Neural cell (in vitro differentiated cells): ENCODE measurements around the gene DAPK2. TPM values are rescaled to one million over a fixed set of nuclear protein-coding genes. Genes with fewer than 3 reads are reported as not detected.

ENCODE experiments used
- H2AFZ ChIP-seq: fragments of 200-600, 300-800 bp; sonication (generic), shearing (Covaris generic); 2 replicates; pipeline ENCODE4 v1.6.0; 2014; ENCODE audit warnings: low read depth, mild to moderate bottlenecking, antibody characterized with exemption, low read length, moderate library complexity
- H3F3A ChIP-seq: fragments of 200-600 bp; shearing (Covaris generic); 2 replicates; pipeline ENCODE4 v1.6.1; 2016; ENCODE audit warnings: mild to moderate bottlenecking, moderate library complexity, mixed read lengths, antibody characterized with exemption, low read length; ENCODE audit not compliant: insufficient read depth, poor library complexity, severe bottlenecking
- H3K27ac ChIP-seq: fragments of 200-600, 300-800 bp; sonication (generic), shearing (Covaris generic); 2 replicates; pipeline ENCODE4 v1.5.1; 2014; ENCODE audit warnings: mild to moderate bottlenecking, low read length, moderate library complexity
- H3K27me3 ChIP-seq: fragments of 300-800, 200-600 bp; sonication (generic), shearing (Covaris generic); 2 replicates; pipeline ENCODE4 v1.6.0; 2014; ENCODE audit warnings: mild to moderate bottlenecking, low read depth, low read length, moderate library complexity; ENCODE audit not compliant: insufficient read depth
- H3K36me3 ChIP-seq: fragments of 300-800, 200-600 bp; sonication (generic), shearing (Covaris generic); 2 replicates; pipeline ENCODE4 v1.5.1; 2014; ENCODE audit warnings: mild to moderate bottlenecking, antibody characterized with exemption, low read length, moderate library complexity; ENCODE audit not compliant: insufficient read depth
- H3K4me2 ChIP-seq: fragments of 300-800, 200-600 bp; sonication (generic), shearing (Covaris generic); 2 replicates; pipeline ENCODE4 v1.6.0; 2014; ENCODE audit warnings: mild to moderate bottlenecking, low read length
- H3K4me3 ChIP-seq: fragments of 300-800, 200-600 bp; sonication (generic), shearing (Covaris generic); 2 replicates; pipeline ENCODE4 v1.5.1; 2014; ENCODE audit warnings: mild to moderate bottlenecking, low read length, moderate library complexity
- H3K79me2 ChIP-seq: fragments of 200-600 bp; shearing (Covaris generic); replicated peaks from 2 replicates; pipeline ENCODE4 v1.6.0; 2014; ENCODE audit warnings: mild to moderate bottlenecking, low read length, moderate library complexity; ENCODE audit not compliant: insufficient read depth
- H3K9ac ChIP-seq: fragments of 300-800, 200-600 bp; sonication (generic), shearing (Covaris generic); 2 replicates; pipeline ENCODE4 v1.6.1; 2016; ENCODE audit warnings: mild to moderate bottlenecking, low read length, mixed read lengths
- H3K9me2 ChIP-seq: fragments of 200-600 bp; shearing (Covaris generic); 2 replicates; pipeline ENCODE4 v1.6.1; 2016; ENCODE audit warnings: mild to moderate bottlenecking, low read length, mixed read lengths; ENCODE audit not compliant: insufficient read depth
- H3K9me3 ChIP-seq: fragments of 200-600, 300-800 bp; sonication (generic), shearing (Covaris generic); 2 replicates; pipeline ENCODE4 v1.6.1; 2016; ENCODE audit warnings: mild to moderate bottlenecking, mixed run types, low read length, moderate library complexity, mixed read lengths
- H4K20me1 ChIP-seq: fragments of 200-600 bp; shearing (Covaris generic); 2 replicates; pipeline ENCODE4 v1.6.1; 2016; ENCODE audit warnings: mild to moderate bottlenecking, mixed run types; ENCODE audit not compliant: insufficient read depth
- CTCF ChIP-seq: fragments of 450-650 bp; IDR thresholded peaks from 2 replicates; pipeline ENCODE4 v1.5.1; 2014; ENCODE audit warnings: antibody characterized with exemption, mild to moderate bottlenecking, moderate library complexity; ENCODE audit not compliant: poor library complexity, severe bottlenecking
- EP300 ChIP-seq: fragments of 450-650 bp; conservative IDR thresholded peaks from 2 replicates; pipeline ENCODE4 v1.6.1; 2014; ENCODE audit warnings: antibody characterized with exemption, mild to moderate bottlenecking, moderate library complexity; ENCODE audit not compliant: poor library complexity, severe bottlenecking
- EZH2 ChIP-seq: fragments of 200-600, 300-800 bp; shearing (Covaris generic), sonication (generic); IDR thresholded peaks from 2 replicates; pipeline ENCODE4 v1.6.1; 2014; ENCODE audit warnings: antibody characterized with exemption, low read length, borderline replicate concordance, mild to moderate bottlenecking; ENCODE audit not compliant: insufficient read depth, poor library complexity, severe bottlenecking
- MXI1 ChIP-seq: fragments of 450-650 bp; conservative IDR thresholded peaks from 2 replicates; pipeline ENCODE4 v1.6.1; 2014; ENCODE audit warnings: antibody characterized with exemption, mild to moderate bottlenecking; ENCODE audit not compliant: poor library complexity, severe bottlenecking
- POLR2AphosphoS5 ChIP-seq: IDR thresholded peaks from 2 replicates; pipeline ENCODE4 v1.6.1; 2012
- RAD21 ChIP-seq: fragments of 450-650 bp; conservative IDR thresholded peaks from 2 replicates; pipeline ENCODE4 v1.6.1; 2014; ENCODE audit warnings: antibody characterized with exemption, mild to moderate bottlenecking, moderate library complexity
- REST ChIP-seq: IDR thresholded peaks from 2 replicates; pipeline ENCODE4 v1.6.1; 2012; ENCODE audit warnings: borderline replicate concordance
- SMC3 ChIP-seq: fragments of 450-650 bp; conservative IDR thresholded peaks from 2 replicates; pipeline ENCODE4 v1.6.1; 2014; ENCODE audit warnings: antibody characterized with exemption, mild to moderate bottlenecking, moderate library complexity; ENCODE audit not compliant: poor library complexity
- TAF1 ChIP-seq: IDR thresholded peaks from 2 replicates; pipeline ENCODE4 v1.6.1; 2012; ENCODE audit warnings: low read depth
- polyA plus RNA-seq: library from polyadenylated mRNA; depleted of rRNA; stranded (reverse); fragments of >200 nt; gene quantifications from 2 replicates; pipeline ENCODE4 v1.2.3, GENCODE V29; 2014

The DAPK2 gene
- polyA plus RNA-seq, 1 donor from 2014 or later = 0.78 TPM

- no peak overlapping the region for H3K4me2 ChIP-seq
- H3K9me3 ChIP-seq = no peaks in the 10 kb centered on the region
- H3K79me2 ChIP-seq = no peaks in the 10 kb centered on the region
- no peak for TF ChIP-seq CTCF
- no peak for TF ChIP-seq MXI1
- no peak for TF ChIP-seq TAF1
- no peak for TF ChIP-seq EZH2
- TF ChIP-seq SMC3 = no peak
- no peak for TF ChIP-seq POLR2AphosphoS5
- TF ChIP-seq EP300 = no peak
- no peak for TF ChIP-seq RAD21
- TF ChIP-seq REST = no peak
- no peaks in the 10 kb centered on the region for H3K27me3 ChIP-seq
- no peak overlapping the region for H3K4me3 ChIP-seq
- H3F3A ChIP-seq = no peaks in the 10 kb centered on the region
- H3K36me3 ChIP-seq = no peaks in the 10 kb centered on the region
- no peak overlapping the region for H3K27ac ChIP-seq
- no peaks in the 10 kb centered on the region for H3K9me2 ChIP-seq
- H2AFZ ChIP-seq = no peak overlapping the region
- H4K20me1 ChIP-seq = no peaks in the 10 kb centered on the region
- no peak overlapping the region for H3K9ac ChIP-seq
Measured at GRCh38 chr15:63977119-63977518, 69.2 kb downstream of the DAPK2 start.

GRCh38 chr15:63974021-63974420, 72.3 kb downstream of the DAPK2 start:
- Histone ChIP-seq H3K79me2 (no peaks in the 10 kb centered on the region), H3K36me3 (no peaks in the 10 kb centered on the region), H3K9me3 (no peaks in the 10 kb centered on the region), H3K9me2 (no peaks in the 10 kb centered on the region), H3K9ac (no peak overlapping the region), H3K4me3 (no peak overlapping the region), H3F3A (no peaks in the 10 kb centered on the region), H3K27ac (no peak overlapping the region), H2AFZ (no peak overlapping the region), H3K27me3 (no peaks in the 10 kb centered on the region), H3K4me2 (no peak overlapping the region), H4K20me1 (no peaks in the 10 kb centered on the region)
- TF ChIP-seq CTCF = no peak
- TF ChIP-seq POLR2AphosphoS5 = no peak
- TF ChIP-seq MXI1 = no peak
- TF ChIP-seq SMC3 = no peak
- TF ChIP-seq EP300 = no peak
- TF ChIP-seq TAF1 = no peak
- TF ChIP-seq RAD21 = no peak
- no peak for TF ChIP-seq EZH2
- TF ChIP-seq REST = no peak
